ENCODE measurements around the gene ARHGDIA. TPM values are rescaled to one million over a fixed set of nuclear protein-coding genes. Genes with fewer than 3 reads are reported as not detected.

Gene ARHGDIA
- total RNA-seq, 1 donor from 2014 or later: 78.2 TPM

GRCh38 chr17:81905993-81906392 is 34.9 kb upstream of the ARHGDIA start:
- DNase-seq: no peak

GRCh38 chr17:81905424-81905875 is 34.3 kb upstream of the ARHGDIA start:
- no peak for DNase-seq

- DNase-seq: no peak
Measured at GRCh38 chr17:81904600-81905423, 33.7 kb upstream of the ARHGDIA start.

GRCh38 chr17:81903896-81904599 is 32.9 kb upstream of the ARHGDIA start:
- no peak for DNase-seq

GRCh38 chr17:81903415-81903831 is 32.3 kb upstream of the ARHGDIA start:
- DNase-seq: no peak

- no peak for DNase-seq
Measured at GRCh38 chr17:81902653-81903414, 31.7 kb upstream of the ARHGDIA start.

- peak; percentile 40 for DNase-seq
Measured at GRCh38 chr17:81902023-81902652, 31.0 kb upstream of the ARHGDIA start, which contains the start of gene NPB. Gene NPB, plus strand, starts transcription at chr17:81902238. Its CDS starts 40 bp downstream, at chr17:81902278.

GRCh38 chr17:81901167-81902022 is 30.3 kb upstream of the ARHGDIA start:
- no peak for DNase-seq

GRCh38 chr17:81900181-81900820 is 29.2 kb upstream of the ARHGDIA start:
- DNase-seq: no peak

GRCh38 chr17:81899514-81900166 is 28.5 kb upstream of the ARHGDIA start:
- no peak for DNase-seq

GRCh38 chr17:81898885-81899284 is 27.7 kb upstream of the ARHGDIA start:
- DNase-seq: no peak

GRCh38 chr17:81898029-81898866 is 27.1 kb upstream of the ARHGDIA start:
- DNase-seq: no peak

- DNase-seq: no peak
Measured at GRCh38 chr17:81895400-81895799, 24.3 kb upstream of the ARHGDIA start.

GRCh38 chr17:81891303-81891552 is 20.1 kb upstream of the ARHGDIA start:
- DNase-seq: no peak

- DNase-seq: no peak
Measured at GRCh38 chr17:81890447-81891302, 19.5 kb upstream of the ARHGDIA start.

- DNase-seq: no peak
Measured at GRCh38 chr17:81889602-81890001, 18.5 kb upstream of the ARHGDIA start.

- no peak for DNase-seq
Measured at GRCh38 chr17:81888988-81889595, 18.0 kb upstream of the ARHGDIA start.
